NT2/D1 (cell line): Measurements from ENCODE around the gene SOS2.

Experiments
- DNase-seq: peaks from one replicate; pipeline ENCODE4 v3.0.0-alpha.2; 2011; ENCODE audit warnings: low read depth, low spot score
- H3K27me3 ChIP-seq: 2 replicates; pipeline ENCODE4 v1.6.0; 2011; ENCODE audit warnings: mild to moderate bottlenecking; ENCODE audit not compliant: insufficient read length, insufficient read depth
- H3K36me3 ChIP-seq: 2 replicates; pipeline ENCODE4 v1.6.1; 2011; ENCODE audit warnings: mild to moderate bottlenecking, low read length, mixed read lengths; ENCODE audit not compliant: insufficient read depth, insufficient read length
- H3K4me1 ChIP-seq: 2 replicates; pipeline ENCODE4 v1.5.1; 2011; ENCODE audit not compliant: insufficient read depth, insufficient read length
- H3K4me3 ChIP-seq: 2 replicates; pipeline ENCODE4 v1.5.1; 2011; ENCODE audit warnings: low read depth; ENCODE audit not compliant: insufficient read length
- H3K9ac ChIP-seq: 2 replicates; pipeline ENCODE4 v1.6.0; 2011; ENCODE audit warnings: low read depth; ENCODE audit not compliant: insufficient read length
- H3K9me3 ChIP-seq: 2 replicates; pipeline ENCODE4 v1.5.1; 2011; ENCODE audit warnings: mild to moderate bottlenecking, low read length; ENCODE audit not compliant: insufficient read depth
- SUZ12 ChIP-seq: IDR thresholded peaks from 2 replicates; pipeline ENCODE4 v1.6.1; 2011; ENCODE audit not compliant: insufficient read length, insufficient read depth; ENCODE audit errors: extremely low read depth
- YY1 ChIP-seq: IDR thresholded peaks from 2 replicates; pipeline ENCODE4 v1.6.1; 2011; ENCODE audit not compliant: insufficient read length, insufficient read depth
- ZNF274 ChIP-seq: IDR thresholded peaks from 2 replicates; pipeline ENCODE4 v1.6.1; 2011; ENCODE audit warnings: mild to moderate bottlenecking, low read depth, low read length

The SOS2 gene

DNA sequence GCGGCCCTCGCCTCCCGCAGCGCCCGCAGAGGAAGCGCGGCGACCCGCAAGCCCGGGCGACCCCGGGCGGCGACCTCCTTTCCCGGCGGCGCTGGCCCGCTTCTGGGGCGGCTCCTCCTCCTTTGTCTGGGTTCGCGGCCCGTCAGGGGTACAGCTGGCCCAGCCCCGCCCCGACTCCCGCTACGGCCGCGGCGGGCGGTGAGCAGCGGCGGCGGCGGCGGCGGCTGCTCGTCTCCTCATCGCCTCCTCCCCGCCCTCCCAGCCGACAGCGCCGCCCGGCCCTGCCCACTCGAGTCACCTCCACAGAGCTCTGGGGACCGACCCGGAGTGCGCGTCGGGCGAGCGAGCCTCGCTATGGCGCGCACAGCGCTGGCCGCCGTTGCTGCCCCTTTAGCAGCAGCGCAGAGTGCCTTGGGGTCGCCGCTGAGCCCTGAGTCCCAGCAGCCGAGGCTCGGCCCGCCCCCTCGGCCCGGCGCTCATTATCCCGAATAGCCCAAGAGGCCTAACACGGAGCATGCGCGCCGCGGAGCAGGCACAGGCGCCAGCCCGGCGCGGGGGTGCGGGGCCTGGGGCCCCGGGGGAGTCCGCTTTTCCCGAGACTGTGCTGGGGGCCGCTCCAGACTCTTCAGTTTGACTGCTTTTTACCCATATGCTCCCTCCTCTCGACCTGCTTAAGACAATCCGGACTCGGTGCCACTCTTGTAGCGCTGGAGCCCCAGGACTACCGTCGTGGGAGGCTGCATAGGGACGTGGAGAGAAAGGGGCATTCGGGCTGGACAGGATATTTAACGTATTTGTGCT is at the start of gene SOS2:
TSS of gene SOS2 (minus strand) at position 104 of the 801 bp plus-strand sequence. CDS start 295 bp downstream, outside the sequence.
- Histone ChIP-seq H3K9me3 (peaks cover 5% of the 10 kb centered on the region; the same call in 1 of the 2 replicates), H3K36me3 (no peaks in the 10 kb centered on the region), H3K27me3 (peaks cover 4% of the 10 kb centered on the region), H3K4me3 (peak within 1 kb of the TSS; percentile 71), H3K9ac (peak within 1 kb of the TSS; percentile 85), H3K4me1 (no peaks in the 10 kb centered on the region)
- peak; percentile 71 for DNase-seq
- TF ChIP-seq SUZ12, result no peak
- TF ChIP-seq ZNF274, result no peak
- TF ChIP-seq YY1, result no peak

DNA sequence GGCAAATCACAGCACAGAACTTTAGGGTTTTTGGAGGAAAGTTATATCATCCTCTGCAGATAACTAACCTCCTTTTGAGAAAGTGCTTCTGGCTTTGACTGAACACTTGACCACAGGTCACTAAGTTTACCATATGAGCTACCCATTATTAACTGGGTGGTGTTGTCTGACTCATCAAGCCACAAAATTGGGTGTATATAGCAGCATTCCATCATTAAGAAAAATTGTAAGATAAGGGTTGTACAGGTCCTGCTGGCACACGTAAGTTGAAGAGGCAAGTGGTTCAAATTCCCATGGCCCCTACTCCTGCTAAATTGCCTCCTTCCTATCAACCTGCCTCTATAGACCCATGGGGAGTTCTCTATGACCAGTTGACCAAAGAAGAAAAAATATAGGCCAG is 41.1 kb upstream of the SOS2 start:
- DNase-seq, result no peak
- no peaks in the 10 kb centered on the region for H3K36me3 ChIP-seq
- no peaks in the 10 kb centered on the region for H3K9me3 ChIP-seq
- no peaks in the 10 kb centered on the region for H3K4me1 ChIP-seq
- H3K27me3 ChIP-seq, result no peaks in the 10 kb centered on the region
- H3K9ac ChIP-seq, result no peak overlapping the region
- H3K4me3 ChIP-seq, result no peak overlapping the region
- no peak for TF ChIP-seq YY1
- TF ChIP-seq SUZ12, result no peak
- TF ChIP-seq ZNF274, result no peak

- no peaks in the 10 kb centered on the region for H3K4me1 ChIP-seq
- no peaks in the 10 kb centered on the region for H3K27me3 ChIP-seq
- H3K9me3 ChIP-seq, result no peaks in the 10 kb centered on the region
- H3K4me3 ChIP-seq, result no peak overlapping the region
- no peak overlapping the region for H3K9ac ChIP-seq
- TF ChIP-seq ZNF274 (no peak), SUZ12 (no peak), YY1 (no peak)
- H3K36me3 ChIP-seq, result no peaks in the 10 kb centered on the region
- no peak for DNase-seq
Measured at GRCh38 chr14:50270932-50271331, 39.6 kb upstream of the SOS2 start.

GRCh38 chr14:50265029-50265428 is 33.7 kb upstream of the SOS2 start:
- Histone ChIP-seq H3K27me3 (no peaks in the 10 kb centered on the region), H3K4me3 (no peak overlapping the region), H3K4me1 (no peaks in the 10 kb centered on the region), H3K9ac (no peak overlapping the region), H3K36me3 (peaks cover 7% of the 10 kb centered on the region), H3K9me3 (no peaks in the 10 kb centered on the region)
- DNase-seq, result no peak
- TF ChIP-seq ZNF274, result no peak
- TF ChIP-seq YY1, result no peak
- TF ChIP-seq SUZ12, result no peak

DNA sequence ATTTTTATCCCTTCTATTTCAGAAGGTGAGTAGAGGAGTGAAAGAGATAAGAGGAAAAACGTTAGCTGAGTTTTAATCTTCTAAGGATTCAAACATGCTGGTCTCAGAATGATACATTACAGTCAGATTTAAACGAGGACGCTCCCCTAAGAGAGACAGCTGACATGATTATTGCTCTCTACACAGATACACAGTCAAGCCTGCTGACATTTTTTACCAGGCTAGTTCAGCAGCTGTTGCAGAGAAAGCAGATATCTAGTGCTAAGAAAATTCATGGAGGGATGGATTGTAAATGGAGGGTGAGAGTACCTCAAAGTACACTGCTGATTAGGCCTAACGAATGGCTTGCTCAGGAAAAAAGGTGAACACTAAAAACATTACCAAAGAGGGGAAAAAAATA is 31.9 kb upstream of the SOS2 start:
- H3K4me1 ChIP-seq, result no peaks in the 10 kb centered on the region
- H3K36me3 ChIP-seq, result peaks cover 7% of the 10 kb centered on the region
- H3K27me3 ChIP-seq, result no peaks in the 10 kb centered on the region
- H3K4me3 ChIP-seq, result no peak overlapping the region
- H3K9ac ChIP-seq, result no peak overlapping the region
- H3K9me3 ChIP-seq, result no peaks in the 10 kb centered on the region
- TF ChIP-seq ZNF274 (no peak), YY1 (no peak), SUZ12 (no peak)
- no peak for DNase-seq

- no peaks in the 10 kb centered on the region for H3K4me1 ChIP-seq
- no peak overlapping the region for H3K4me3 ChIP-seq
- no peaks in the 10 kb centered on the region for H3K27me3 ChIP-seq
- H3K9ac ChIP-seq, result no peak overlapping the region
- H3K36me3 ChIP-seq, result peaks cover 7% of the 10 kb centered on the region
- TF ChIP-seq YY1 (no peak), SUZ12 (no peak), ZNF274 (no peak)
- H3K9me3 ChIP-seq, result no peaks in the 10 kb centered on the region
- no peak for DNase-seq
Measured at GRCh38 chr14:50262865-50263264, 31.5 kb upstream of the SOS2 start.

DNA sequence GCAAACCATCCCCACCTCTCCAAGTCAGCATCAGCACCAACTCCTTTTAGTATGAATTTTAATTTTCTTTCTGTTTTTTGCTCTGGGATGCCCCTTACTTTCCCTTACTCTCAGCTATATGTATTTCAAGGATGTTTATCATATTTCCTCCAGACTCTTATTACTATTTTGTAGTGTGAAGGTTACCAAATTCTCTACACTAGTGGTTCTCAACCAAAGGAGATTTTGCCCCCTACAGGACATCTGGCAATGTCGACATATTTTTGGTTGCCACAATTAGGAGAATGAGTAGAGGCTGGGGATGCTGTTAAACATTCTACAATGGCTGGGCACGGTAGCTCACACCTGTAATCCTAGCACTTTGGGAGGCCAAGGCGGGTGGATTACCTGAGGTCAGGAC is 29.1 kb upstream of the SOS2 start:
- Histone ChIP-seq H3K4me3 (no peak overlapping the region), H3K27me3 (no peaks in the 10 kb centered on the region), H3K36me3 (peaks cover 7% of the 10 kb centered on the region), H3K9ac (no peak overlapping the region), H3K9me3 (no peaks in the 10 kb centered on the region), H3K4me1 (no peaks in the 10 kb centered on the region)
- DNase-seq, result no peak
- no peak for TF ChIP-seq SUZ12
- no peak for TF ChIP-seq YY1
